Measurements from ENCODE around the gene DESI2.

Gene DESI2

DNA sequence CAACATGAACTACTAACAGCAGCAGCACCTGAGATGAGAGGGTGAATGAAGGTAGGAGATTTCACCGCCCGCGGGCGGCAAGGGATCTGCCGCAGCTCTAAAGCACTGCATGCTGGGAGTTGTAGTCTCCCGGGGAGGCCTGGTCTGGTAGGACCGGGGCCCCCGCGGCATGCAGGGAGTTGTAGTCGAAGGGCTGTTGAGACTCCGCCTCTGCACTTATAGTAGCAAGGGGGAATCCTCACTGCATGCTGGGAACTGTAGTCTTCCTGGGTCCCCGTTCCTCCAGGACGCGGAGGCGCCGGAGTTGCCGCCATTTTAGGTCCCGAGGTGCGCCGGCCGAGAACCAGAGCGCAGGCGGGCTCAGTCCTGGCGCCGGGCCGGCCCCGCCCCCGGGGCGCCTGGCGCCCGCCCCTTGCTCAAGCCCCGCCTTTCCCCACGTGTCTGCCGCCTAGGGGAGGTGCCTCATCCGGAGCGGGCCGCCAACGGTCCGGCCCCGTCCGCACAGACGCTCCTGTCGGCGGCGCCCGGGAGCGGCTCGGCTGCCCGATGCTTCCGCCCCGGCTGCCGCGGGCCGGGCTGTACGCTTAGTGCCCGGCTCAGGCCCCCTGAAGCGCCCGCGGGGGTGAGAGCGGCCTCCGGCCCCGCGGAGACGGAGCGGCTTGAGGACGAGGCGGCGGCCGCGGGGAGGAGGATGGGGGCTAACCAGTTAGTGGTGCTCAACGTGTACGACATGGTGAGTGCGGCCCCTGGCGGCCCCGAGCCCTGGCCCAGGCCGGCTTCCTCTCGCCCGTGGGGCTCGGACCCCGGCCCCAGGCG, at the start of gene DESI2:
DESI2 (plus strand) TSS at position 504 of the 816 bp plus-strand sequence; CDS start at position 692, 188 bp downstream.
- peak within 1 kb of the TSS; percentile 92 for H3K4me3 ChIP-seq (ENCODE audit: low read depth, low read length)
- peak; percentile 99 for DNase-seq (ENCODE audit: low read depth)

GRCh38 chr1:244603498-244603897, 49.4 kb upstream of the DESI2 start:
- no peak overlapping the region for H3K4me3 ChIP-seq (ENCODE audit: low read depth, low read length)
- no peak for DNase-seq (ENCODE audit: low read depth)

- no peak for DNase-seq (ENCODE audit: low read depth)
- H3K4me3 ChIP-seq (ENCODE audit: low read depth, low read length): no peak overlapping the region
Observed at GRCh38 chr1:244605835-244606370, 47.0 kb upstream of the DESI2 start.

- no peak for DNase-seq (ENCODE audit: low read depth)
- H3K4me3 ChIP-seq (ENCODE audit: low read depth, low read length): no peak overlapping the region
Observed at GRCh38 chr1:244614113-244614836, 38.7 kb upstream of the DESI2 start.

DNA sequence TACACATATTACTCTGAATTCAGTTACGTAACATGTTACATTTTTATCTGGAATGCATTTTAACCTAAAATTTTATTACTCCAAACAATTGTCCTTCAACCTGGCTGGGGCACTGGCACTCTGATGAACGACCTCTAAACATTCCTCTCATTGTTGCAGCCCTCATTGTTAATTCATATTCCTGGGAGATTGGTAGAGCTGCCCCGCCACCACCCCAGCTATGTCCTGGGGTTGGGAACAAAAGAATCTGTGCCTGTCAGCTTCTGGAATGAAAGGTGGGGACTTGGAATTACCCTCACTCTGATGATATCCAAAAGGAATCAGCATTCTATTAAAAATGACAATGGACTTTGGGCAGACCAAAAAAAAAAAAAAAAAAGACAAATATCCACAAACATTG, 38.0 kb upstream of the DESI2 start:
- no peak for DNase-seq (ENCODE audit: low read depth)

GRCh38 chr1:244615301-244615700, 37.6 kb upstream of the DESI2 start:
- H3K4me3 ChIP-seq (ENCODE audit: low read depth, low read length): no peak overlapping the region

More for the DNA sequence above, 38.0 kb upstream of the DESI2 start:
- H3K4me3 ChIP-seq (ENCODE audit: low read depth, low read length): no peak overlapping the region

DNA sequence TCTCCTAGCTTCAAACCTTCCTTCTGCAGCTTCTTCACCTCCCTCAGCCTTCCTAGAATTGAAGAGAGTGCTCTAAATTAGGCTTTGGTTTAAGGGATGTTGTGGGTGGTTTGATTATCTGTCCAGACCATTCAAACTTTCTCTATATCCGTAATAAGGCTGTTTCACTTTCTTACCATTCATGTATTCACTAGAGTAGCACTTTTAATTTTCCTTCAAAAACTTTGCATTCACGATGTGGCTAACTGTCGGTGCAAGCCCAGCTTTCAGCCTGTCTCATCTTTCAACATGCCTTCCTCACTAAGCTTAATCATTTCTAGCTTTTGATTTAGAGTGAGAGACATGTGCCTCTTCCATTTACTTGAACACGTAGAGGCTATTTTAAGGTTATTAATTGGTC, 26.2 kb upstream of the DESI2 start:
- no peak for DNase-seq (ENCODE audit: low read depth)
- no peak overlapping the region for H3K4me3 ChIP-seq (ENCODE audit: low read depth, low read length)

More at GRCh38 chr1:244615301-244615700, 37.6 kb upstream of the DESI2 start:
- DNase-seq (ENCODE audit: low read depth): no peak

- DNase-seq (ENCODE audit: low read depth): no peak
- H3K4me3 ChIP-seq (ENCODE audit: low read depth, low read length): no peak overlapping the region
Observed at GRCh38 chr1:244628789-244629188, 24.1 kb upstream of the DESI2 start.

GRCh38 chr1:244633140-244633539, 19.8 kb upstream of the DESI2 start:
- DNase-seq (ENCODE audit: low read depth): no peak
- no peak overlapping the region for H3K4me3 ChIP-seq (ENCODE audit: low read depth, low read length)

- H3K4me3 ChIP-seq (ENCODE audit: low read depth, low read length): no peak overlapping the region
- no peak for DNase-seq (ENCODE audit: low read depth)
Observed at GRCh38 chr1:244634546-244634945, 18.4 kb upstream of the DESI2 start.

GRCh38 chr1:244636488-244637259, 16.3 kb upstream of the DESI2 start:
- DNase-seq (ENCODE audit: low read depth): no peak
- no peak overlapping the region for H3K4me3 ChIP-seq (ENCODE audit: low read depth, low read length)

- DNase-seq (ENCODE audit: low read depth): no peak
- no peak overlapping the region for H3K4me3 ChIP-seq (ENCODE audit: low read depth, low read length)
Observed at GRCh38 chr1:244639561-244639960, 13.4 kb upstream of the DESI2 start.

DNA sequence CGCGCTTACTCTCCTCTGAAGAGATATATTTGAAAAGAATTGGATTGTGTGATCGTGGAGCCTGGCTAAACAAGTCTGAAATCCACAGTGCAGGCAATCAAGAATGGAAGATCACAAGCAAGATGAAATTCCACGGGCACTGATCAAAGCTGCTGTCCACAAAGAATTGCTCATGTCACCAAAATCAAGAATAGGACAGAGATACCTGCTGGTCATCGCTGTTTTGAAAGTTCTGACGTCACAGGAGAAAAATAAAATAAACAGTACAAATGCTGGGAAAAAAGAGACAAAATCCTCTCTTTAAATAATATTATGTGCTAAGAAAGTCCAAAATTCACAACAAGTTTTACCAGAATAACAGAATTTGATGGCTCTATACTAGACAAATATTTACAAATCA, 12.0 kb upstream of the DESI2 start:
- H3K4me3 ChIP-seq (ENCODE audit: low read depth, low read length): no peak overlapping the region
- DNase-seq (ENCODE audit: low read depth): no peak

GRCh38 chr1:244642526-244642925, 10.4 kb upstream of the DESI2 start:
- no peak for DNase-seq (ENCODE audit: low read depth)
- H3K4me3 ChIP-seq (ENCODE audit: low read depth, low read length): no peak overlapping the region

DNA sequence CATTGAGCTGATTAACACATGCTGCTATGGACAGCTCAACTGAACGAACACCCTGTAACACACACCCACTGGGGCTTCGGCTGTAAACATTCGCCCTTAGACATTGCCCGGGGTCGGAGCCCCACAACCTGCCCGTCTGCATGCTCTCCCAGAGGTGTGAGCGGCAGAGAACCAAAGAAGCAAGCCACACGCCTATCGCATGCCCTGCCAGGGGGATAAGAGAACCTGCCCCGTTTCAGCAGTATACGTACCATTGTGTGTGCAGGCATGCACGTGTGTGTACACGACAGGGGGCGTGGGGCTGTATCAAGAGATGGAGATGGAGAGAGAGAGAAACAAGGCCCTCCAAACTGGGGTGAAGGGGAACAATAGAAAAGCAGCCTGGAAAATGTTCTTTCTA, 9.9 kb upstream of the DESI2 start:
- no peak for DNase-seq (ENCODE audit: low read depth)
- no peak overlapping the region for H3K4me3 ChIP-seq (ENCODE audit: low read depth, low read length)

DNA sequence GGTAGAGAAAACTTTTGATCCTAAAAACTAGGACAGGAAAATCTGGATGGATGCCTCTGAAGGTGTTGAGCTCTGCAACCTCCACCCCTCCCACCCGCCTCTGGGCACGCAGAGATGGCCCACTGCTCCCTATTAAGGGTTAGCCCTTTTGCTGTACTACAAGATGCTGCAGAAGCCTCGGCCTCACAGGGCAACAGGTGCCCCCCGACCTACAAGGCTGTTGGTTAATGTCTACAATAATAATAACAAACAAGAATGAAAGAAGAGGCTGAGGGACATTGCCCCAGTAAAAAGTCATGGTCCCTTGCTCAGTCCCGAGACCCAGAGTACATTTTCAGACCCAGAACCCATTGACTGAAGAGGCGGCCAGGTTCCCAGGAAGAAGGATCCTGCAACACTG, 7.5 kb upstream of the DESI2 start:
- no peak overlapping the region for H3K4me3 ChIP-seq (ENCODE audit: low read depth, low read length)
- no peak for DNase-seq (ENCODE audit: low read depth)

- no peak for DNase-seq (ENCODE audit: low read depth)
- H3K4me3 ChIP-seq (ENCODE audit: low read depth, low read length): no peak overlapping the region
Observed at GRCh38 chr1:244645890-244646289, 7.0 kb upstream of the DESI2 start.

DNA sequence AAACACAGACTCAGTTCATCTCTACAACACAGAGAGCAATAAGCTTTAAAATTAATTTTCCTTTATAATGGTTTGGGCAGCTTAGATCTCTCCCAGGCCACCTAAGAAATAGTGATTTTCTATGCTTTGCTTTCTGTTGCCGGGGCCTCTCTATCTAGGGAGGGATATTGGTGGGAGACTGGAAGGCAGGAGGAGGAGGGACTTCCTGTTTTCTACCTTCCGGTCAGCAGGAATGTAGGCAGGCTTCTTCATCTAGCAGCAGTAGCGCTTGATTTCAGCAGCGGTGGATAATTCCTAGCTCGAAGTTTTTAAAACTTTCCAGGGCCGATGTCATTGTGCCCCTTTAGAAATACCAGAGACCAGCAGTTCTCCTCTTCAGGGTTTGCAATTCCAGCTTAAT, 5.1 kb upstream of the DESI2 start:
- H3K4me3 ChIP-seq (ENCODE audit: low read depth, low read length): no peak overlapping the region
- no peak for DNase-seq (ENCODE audit: low read depth)

DNA sequence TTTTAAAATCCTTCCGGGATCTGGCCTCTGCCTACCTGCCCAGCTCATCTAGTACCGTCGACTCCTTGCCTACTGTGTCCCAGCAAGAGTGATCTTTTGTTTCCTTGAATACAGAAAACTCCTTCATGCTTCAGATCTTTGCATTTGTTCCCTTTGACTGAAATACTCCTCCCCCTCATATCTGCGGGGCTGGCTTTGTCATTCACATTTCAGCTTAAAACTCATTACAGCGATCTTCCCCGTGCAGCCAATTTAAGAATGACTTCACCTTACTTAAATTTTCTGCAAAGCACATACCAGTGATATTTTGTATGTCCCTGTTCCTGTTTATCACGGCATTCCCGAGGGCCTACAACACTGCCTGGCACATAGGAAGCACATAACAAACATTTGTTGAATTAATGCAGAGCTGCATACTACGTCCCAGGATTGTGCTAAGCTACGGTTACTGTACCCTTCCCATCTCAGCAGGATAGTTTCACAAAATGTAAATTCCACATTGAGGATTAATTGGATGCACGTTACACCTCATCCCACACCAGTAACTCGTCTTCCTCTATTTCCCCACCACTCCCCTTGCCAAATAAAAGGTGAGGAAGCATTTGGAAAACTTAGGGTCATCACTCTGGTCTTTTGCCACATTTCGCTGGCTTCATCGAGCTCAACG, 837 bp upstream of the DESI2 start:
- peak; percentile 13 for DNase-seq (ENCODE audit: low read depth)
- H3K4me3 ChIP-seq (ENCODE audit: low read depth, low read length): peak overlapping the region; percentile 65

Data from skeletal muscle cell (primary cell).